ENCODE data around the gene NR1D1. TPM values are rescaled to one million over a fixed set of nuclear protein-coding genes. Genes with fewer than 3 reads are reported as not detected.

NR1D1 gene
- total and polyA plus RNA-seq, 2 of the 13 experiments (the other 11 are each of a cell fraction or from before 2014, with no cell fraction given) = 2.1 to 2.7 TPM

GRCh38 chr17:40103071-40103661 is 2.8 kb upstream of the NR1D1 start (continued):
- TF ChIP-seq ZNF414 (CRISPR knock-in tag; IDR thresholded peaks at IDR 0.05) = no peak
- TF ChIP-seq ZNF784 (CRISPR knock-in tag; IDR thresholded peaks at IDR 0.05; ENCODE audit: borderline replicate concordance) = no peak
- TF ChIP-seq ARNTL (CRISPR knock-in tag; IDR thresholded peaks at IDR 0.05) = peak; percentile 82; the same call in 1 of the 2 replicates
- no peak for TF ChIP-seq KLF11 (CRISPR knock-in tag; IDR thresholded peaks at IDR 0.05)
- peak; percentile 36; the same call in 1 of the 2 replicates for TF ChIP-seq FOXP4 (CRISPR knock-in tag; IDR thresholded peaks at IDR 0.05)
- no peak for TF ChIP-seq ZSCAN29 (CRISPR knock-in tag; conservative IDR thresholded peaks at IDR 0.05)
- no peak for TF ChIP-seq HES4 (CRISPR knock-in tag; IDR thresholded peaks at IDR 0.05; ENCODE audit: borderline replicate concordance)
- TF ChIP-seq ISL2 (CRISPR knock-in tag; IDR thresholded peaks at IDR 0.05) = no peak
- 0 out of 2 replicates have a peak, but pooled peaks have one; percentile 19 for TF ChIP-seq HMG20A (CRISPR knock-in tag; IDR thresholded peaks at IDR 0.05; ENCODE audit: borderline replicate concordance)
- no peak for TF ChIP-seq ZFP1 (CRISPR knock-in tag; IDR thresholded peaks at IDR 0.05)
- peak; percentile 63; the same call in 1 of the 2 replicates for TF ChIP-seq RXRA (CRISPR knock-in tag; IDR thresholded peaks at IDR 0.05)
- TF ChIP-seq TBX2 (CRISPR knock-in tag; IDR thresholded peaks at IDR 0.05; ENCODE audit: borderline replicate concordance) = peak; percentile 31; the same call in 1 of the 2 replicates
- TF ChIP-seq PATZ1 (CRISPR knock-in tag; IDR thresholded peaks at IDR 0.05) = peak; percentile 66
- TF ChIP-seq ZNF576 (CRISPR knock-in tag; IDR thresholded peaks at IDR 0.05) = no peak
- TF ChIP-seq ZNF883 (CRISPR knock-in tag; IDR thresholded peaks at IDR 0.05; ENCODE audit: not compliant biosample characterization) = peak; percentile 82
- TF ChIP-seq ZNF7 (CRISPR knock-in tag; IDR thresholded peaks at IDR 0.05) = no peak
- TF ChIP-seq NR3C1 (CRISPR knock-in tag; IDR thresholded peaks at IDR 0.05) = no peak
- peak; percentile 57 for TF ChIP-seq THAP11 (CRISPR knock-in tag; IDR thresholded peaks at IDR 0.05)
- no peak for TF ChIP-seq DMAP1 (CRISPR knock-in tag; IDR thresholded peaks at IDR 0.05)
- TF ChIP-seq RARG (CRISPR knock-in tag; IDR thresholded peaks at IDR 0.05; ENCODE audit: low read depth) = no peak
- 0 out of 2 replicates have a peak, but pooled peaks have one; percentile 17 for TF ChIP-seq ZNF770 (CRISPR knock-in tag; IDR thresholded peaks at IDR 0.05)
- peak; percentile 38; the same call in 1 of the 2 replicates for TF ChIP-seq ZNF768 (CRISPR knock-in tag; IDR thresholded peaks at IDR 0.05)
- no peak for TF ChIP-seq YEATS2 (CRISPR knock-in tag; IDR thresholded peaks at IDR 0.05; ENCODE audit: borderline replicate concordance)
